Erythroblast (primary cell): ENCODE measurements around the gene CCDC191.
A peak's percentile ranks its signal among the peaks of the same experiment; 100 is the strongest.

ENCODE experiments used
- DNase-seq, 2 experiments: peaks; one replicate each; lab custom pipeline; 2025; lab: John Stamatoyannopoulos, UW
- GATA1 ChIP-seq: IDR thresholded peaks from 2 replicates; pipeline ENCODE4 v1.6.1; 2011; ENCODE audit warnings: low read depth, mild to moderate bottlenecking, control low read depth, low read length, moderate library complexity
- POLR2A ChIP-seq: IDR thresholded peaks from 2 replicates; pipeline ENCODE4 v1.6.1; 2011; ENCODE audit warnings: mild to moderate bottlenecking, low read length

Gene CCDC191

DNA sequence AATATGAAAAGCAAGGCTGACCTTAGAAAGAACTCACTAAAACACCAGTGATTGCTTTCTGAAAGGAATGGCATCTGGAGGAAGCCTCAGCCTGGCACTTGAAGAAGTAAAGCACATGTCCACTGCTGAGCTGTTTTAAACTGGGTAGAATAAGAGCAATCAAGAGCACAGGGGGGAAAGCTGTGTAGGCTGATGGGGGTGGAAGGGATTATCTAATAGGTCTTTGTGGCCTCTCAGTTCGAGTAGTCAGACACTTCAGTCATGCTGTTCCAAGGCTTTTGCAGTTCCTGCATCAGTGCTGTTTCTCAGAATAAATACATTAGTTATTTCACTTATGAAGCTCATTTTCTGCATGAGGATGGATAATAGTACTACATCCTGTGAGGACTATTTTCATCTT lies 22.6 kb downstream of the CCDC191 start:
- DNase-seq = peak in 1 of 2 experiments; percentile 61
- TF ChIP-seq GATA1 (no peak), POLR2A (no peak)

- DNase-seq = no peak
- TF ChIP-seq POLR2A (no peak), GATA1 (no peak)
Observed at GRCh38 chr3:114026331-114026730, 30.0 kb downstream of the CCDC191 start.

- TF ChIP-seq GATA1 = no peak
- no peak for TF ChIP-seq POLR2A
- no peak for DNase-seq
Observed at GRCh38 chr3:114025451-114025850, 30.9 kb downstream of the CCDC191 start.

GRCh38 chr3:114022145-114022802 lies 34.1 kb downstream of the CCDC191 start:
- no peak for DNase-seq
- TF ChIP-seq GATA1 (no peak), POLR2A (no peak)

DNA sequence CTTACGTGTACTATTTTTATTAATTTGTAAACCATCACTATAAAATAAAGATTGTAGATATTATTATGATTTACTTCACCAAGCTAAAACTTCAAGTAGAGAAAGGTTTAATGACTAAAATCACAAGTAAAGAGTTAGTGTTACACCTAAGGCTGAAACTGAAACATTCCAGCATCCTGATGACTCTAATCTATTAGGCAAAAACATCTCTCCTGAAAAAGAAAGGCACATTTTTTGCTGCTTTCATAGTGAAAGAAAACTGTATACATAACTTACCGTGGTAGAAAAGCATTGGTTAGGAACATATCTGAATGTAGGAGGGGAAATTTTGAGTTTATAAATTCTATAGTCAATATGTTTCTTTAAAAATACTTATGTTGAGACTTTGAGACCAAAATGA lies 35.4 kb downstream of the CCDC191 start:
- TF ChIP-seq GATA1 = no peak
- no peak for TF ChIP-seq POLR2A
- no peak for DNase-seq

GRCh38 chr3:114019486-114019885 lies 36.8 kb downstream of the CCDC191 start:
- DNase-seq = no peak
- no peak for TF ChIP-seq GATA1
- no peak for TF ChIP-seq POLR2A

GRCh38 chr3:114014211-114014610 lies 42.1 kb downstream of the CCDC191 start:
- TF ChIP-seq POLR2A (no peak), GATA1 (no peak)
- no peak for DNase-seq

DNA sequence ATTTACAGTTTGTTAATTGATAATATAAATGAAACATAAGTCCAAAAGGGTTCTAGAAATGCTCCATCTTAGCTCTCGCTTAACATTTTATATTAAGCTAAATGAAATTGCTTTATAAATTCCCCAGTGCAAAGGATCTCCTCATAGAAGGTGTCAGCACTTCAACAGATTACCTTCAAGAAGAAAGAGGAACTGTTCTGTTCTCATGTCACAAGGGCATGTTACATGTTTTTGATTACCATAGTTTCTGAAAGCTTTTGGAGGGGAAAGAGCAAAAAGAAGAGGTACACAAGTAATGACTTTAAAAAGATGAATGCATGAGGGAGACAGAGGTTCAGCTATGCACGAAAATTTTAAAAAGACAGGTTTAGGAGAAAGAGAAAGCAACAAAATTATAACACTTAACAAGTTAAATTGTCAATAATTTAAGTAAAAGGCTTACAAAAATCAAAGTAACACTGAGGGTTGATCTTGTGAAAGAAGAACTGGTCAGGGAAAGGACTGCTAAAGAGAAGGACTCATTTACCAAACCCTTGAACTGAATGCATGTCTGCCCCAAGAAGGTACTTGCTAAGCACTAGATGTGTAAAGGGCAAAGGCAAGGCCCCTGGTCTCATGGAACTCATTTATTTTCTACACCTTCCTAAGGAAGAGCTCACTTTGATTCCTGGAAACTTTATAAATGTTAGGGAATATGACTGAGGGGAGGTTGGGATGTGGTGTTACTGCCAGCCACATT lies 45.1 kb downstream of the CCDC191 start:
- no peak for DNase-seq
- no peak for TF ChIP-seq GATA1
- no peak for TF ChIP-seq POLR2A

- TF ChIP-seq POLR2A = no peak
- TF ChIP-seq GATA1 = no peak
- DNase-seq = no peak
Observed at GRCh38 chr3:114005481-114005880, 50.8 kb downstream of the CCDC191 start.

- DNase-seq = no peak
- TF ChIP-seq GATA1 (no peak), POLR2A (no peak)
Observed at GRCh38 chr3:113985541-113985940, 70.8 kb downstream of the CCDC191 start.

GRCh38 chr3:113983544-113983943 lies 72.8 kb downstream of the CCDC191 start:
- TF ChIP-seq GATA1 (no peak), POLR2A (no peak)
- no peak for DNase-seq

DNA sequence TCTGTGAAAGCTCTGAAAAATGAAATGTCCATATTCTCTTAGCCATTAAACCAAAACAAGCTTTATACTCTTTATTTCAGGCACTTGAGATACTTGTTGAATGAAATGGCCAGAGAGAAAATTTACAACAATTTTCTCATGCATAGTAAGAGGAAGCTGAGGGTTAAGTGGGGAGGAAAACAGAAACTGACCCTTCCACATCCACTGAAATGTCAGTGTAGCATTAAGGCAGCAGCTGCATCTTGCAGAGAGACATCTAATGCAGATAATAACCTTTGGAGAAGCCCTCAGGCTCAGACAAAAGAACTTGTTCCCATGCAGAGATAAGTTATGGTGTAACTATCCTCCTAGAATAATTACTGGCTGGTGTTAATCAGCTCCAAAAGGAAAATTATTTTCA lies 74.5 kb downstream of the CCDC191 start:
- no peak for DNase-seq
- TF ChIP-seq POLR2A (no peak), GATA1 (no peak)

- no peak for TF ChIP-seq GATA1
- DNase-seq = no peak
Observed at GRCh38 chr3:113979916-113980315, 76.4 kb downstream of the CCDC191 start.

DNA sequence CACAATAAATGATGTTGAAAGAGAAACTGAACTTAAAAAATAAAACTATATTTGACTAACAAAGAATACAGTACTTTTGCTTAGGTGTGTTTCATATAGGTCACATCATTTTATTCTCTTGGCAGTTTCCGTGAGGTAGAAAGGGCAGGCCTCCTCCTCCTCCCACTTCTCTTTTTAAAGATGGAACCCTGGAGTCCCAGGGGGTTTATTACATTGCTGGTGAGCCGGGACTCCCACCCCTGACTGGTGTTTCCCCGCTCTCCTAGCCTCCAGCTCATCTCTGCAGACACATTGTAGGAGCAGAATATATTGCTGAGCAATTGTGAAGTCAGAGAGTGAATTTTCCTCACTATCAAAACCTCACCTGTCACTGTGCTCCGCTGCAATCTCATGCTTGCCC lies 78.5 kb downstream of the CCDC191 start:
- TF ChIP-seq GATA1 (no peak), POLR2A (no peak)
- DNase-seq = no peak

DNA sequence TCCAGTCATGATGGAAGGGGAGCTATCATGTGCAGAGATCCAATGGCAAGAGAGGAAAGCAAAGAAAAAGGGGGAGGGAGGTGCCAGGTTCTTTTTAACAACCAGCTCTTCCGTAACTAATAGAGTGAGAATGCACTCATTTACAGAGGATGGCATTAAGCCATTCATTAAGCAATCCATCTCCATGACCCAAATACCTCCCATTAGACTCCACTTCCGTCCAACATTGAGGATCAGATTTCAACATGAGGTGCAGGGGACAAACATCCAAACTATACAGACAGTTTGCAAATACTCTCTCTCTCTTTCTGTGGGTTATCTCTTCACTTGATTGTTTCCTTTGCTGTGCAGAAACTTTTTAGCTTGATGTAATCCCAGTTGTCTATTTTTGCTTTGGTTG lies 87.3 kb downstream of the CCDC191 start:
- TF ChIP-seq GATA1 (no peak), POLR2A (no peak)
- DNase-seq = no peak
